GM19328 (cell line): ENCODE results near the gene KIF11.

Source experiments
- ATAC-seq: cut with Tn5 transposase; IDR thresholded peaks from one replicate; pipeline ENCODE4 v1.9.1; 2021; ENCODE audit warnings: mild to moderate bottlenecking, moderate library complexity; ENCODE audit not compliant: unreplicated experiment

Gene KIF11

GRCh38 chr10:92699518-92700381 lies 106.8 kb downstream of the KIF11 start:
- no peak for ATAC-seq

- ATAC-seq: no peak
Measured at GRCh38 chr10:92702301-92702916, 109.5 kb downstream of the KIF11 start.
